SH-SY5Y (cell line): Measurements from ENCODE around the gene WNT5A.

Experiments used
- GATA2 ChIP-seq: IDR thresholded peaks from 2 replicates; pipeline ENCODE4 v1.6.1; 2011; ENCODE audit warnings: mild to moderate bottlenecking, low read depth, low read length
- GATA3 ChIP-seq: IDR thresholded peaks from 2 replicates; pipeline ENCODE4 v1.6.1; 2011; ENCODE audit warnings: low read depth, mild to moderate bottlenecking, low read length, moderate library complexity

GRCh38 chr3:55481744-55482495, 5.2 kb downstream of the WNT5A start:
- TF ChIP-seq GATA2, result no peak
- no peak for TF ChIP-seq GATA3
